Measurements from ENCODE around the gene ZDHHC19. TPM values are rescaled to one million over a fixed set of nuclear protein-coding genes. Genes with fewer than 3 reads are reported as not detected.
A peak's percentile ranks its signal among the peaks of the same experiment; 100 is the strongest.

The ZDHHC19 gene
- not detected for total RNA-seq

GRCh38 chr3:196210673-196211556, at the start of gene ZDHHC19:
Gene ZDHHC19 (minus strand): TSS chr3:196211400. CDS start chr3:196211315, 85 bp downstream.
- no peaks in the 10 kb centered on the region for H3K4me1 ChIP-seq
- TF ChIP-seq POLR2AphosphoS5 (IDR thresholded peaks at IDR 0.05) (no peak), POLR2A (IDR thresholded peaks at IDR 0.05) (no peak), CTCF (IDR thresholded peaks at IDR 0.05) (no peak)
- no peak within 1 kb of the TSS for H3K4me3 ChIP-seq
- intact Hi-C loops (cut with DNase I; ENCODE audit: low total_unique reads): no loop called here
- H3K9me3 ChIP-seq: no peaks in the 10 kb centered on the region
- no peaks in the 10 kb centered on the region for H3K27me3 ChIP-seq
- no peaks in the 10 kb centered on the region for H3K36me3 ChIP-seq
- DNase-seq (ENCODE audit: low spot score in 2 of 2): peak in 1 of 2 donors; percentile 38
- no peak within 1 kb of the TSS for H3K27ac ChIP-seq

GRCh38 chr3:196260784-196261183, 49.6 kb upstream of the ZDHHC19 start:
- Histone ChIP-seq H3K4me3 (no peak overlapping the region), H3K9me3 (no peaks in the 10 kb centered on the region), H3K36me3 (no peaks in the 10 kb centered on the region), H3K4me1 (no peaks in the 10 kb centered on the region), H3K27ac (no peak overlapping the region), H3K27me3 (no peaks in the 10 kb centered on the region)
- DNase-seq (ENCODE audit: low spot score in 2 of 2): no peak
- no peak for TF ChIP-seq POLR2AphosphoS5 (IDR thresholded peaks at IDR 0.05)
- no peak for TF ChIP-seq CTCF (IDR thresholded peaks at IDR 0.05)
- no peak for TF ChIP-seq POLR2A (IDR thresholded peaks at IDR 0.05)
- intact Hi-C loops (cut with DNase I; ENCODE audit: low total_unique reads): no loop called here

- Histone ChIP-seq H3K36me3 (no peaks in the 10 kb centered on the region), H3K27ac (no peak overlapping the region), H3K9me3 (no peaks in the 10 kb centered on the region), H3K4me1 (no peaks in the 10 kb centered on the region), H3K27me3 (no peaks in the 10 kb centered on the region), H3K4me3 (no peak overlapping the region)
- DNase-seq (ENCODE audit: low spot score in 2 of 2): no peak
- TF ChIP-seq CTCF (IDR thresholded peaks at IDR 0.05): no peak
- TF ChIP-seq POLR2A (IDR thresholded peaks at IDR 0.05): no peak
- TF ChIP-seq POLR2AphosphoS5 (IDR thresholded peaks at IDR 0.05): no peak
- intact Hi-C loops (cut with DNase I; ENCODE audit: low total_unique reads): no loop called here
Measured at GRCh38 chr3:196255776-196256175, 44.6 kb upstream of the ZDHHC19 start.

- DNase-seq (ENCODE audit: low spot score in 2 of 2): no peak
- no peaks in the 10 kb centered on the region for H3K9me3 ChIP-seq
- TF ChIP-seq POLR2AphosphoS5 (IDR thresholded peaks at IDR 0.05) (no peak), POLR2A (IDR thresholded peaks at IDR 0.05) (no peak), CTCF (IDR thresholded peaks at IDR 0.05) (no peak)
- no peaks in the 10 kb centered on the region for H3K4me1 ChIP-seq
- intact Hi-C loops (cut with DNase I; ENCODE audit: low total_unique reads): no loop called here
- no peak overlapping the region for H3K4me3 ChIP-seq
- no peak overlapping the region for H3K27ac ChIP-seq
- H3K27me3 ChIP-seq: no peaks in the 10 kb centered on the region
- no peaks in the 10 kb centered on the region for H3K36me3 ChIP-seq
Measured at GRCh38 chr3:196254376-196255283, 43.4 kb upstream of the ZDHHC19 start.
